SK-N-SH treated with all-trans-retinoic acid at 6 μM for 48 hours (cell line): Measurements from ENCODE around the gene OVCH2.
"Not testable (repeated sequence)": the region's sequence is repeated elsewhere in the genome, so short reads cannot be mapped to it uniquely, and the experiment has no call there.

Experiments
- ATAC-seq: fragments of 200-7000 bp; cut with Tn5 transposase; 3 replicates; pipeline ENCODE4 v1.9.1; 2020; ENCODE audit warnings: mild to moderate bottlenecking, moderate library complexity
- ARNTL ChIP-seq: fragments of 450-650 bp; formaldehyde crosslinking; IDR thresholded peaks from 2 replicates; pipeline ENCODE4 v1.5.0; 2020; ENCODE audit warnings: low read depth, mild to moderate bottlenecking, moderate library complexity, borderline replicate concordance
- CREB5 ChIP-seq: fragments of 250-450 bp; sonication (Bioruptor Pico); IDR thresholded peaks from 2 replicates; pipeline ENCODE4 v1.5.1; 2020; ENCODE audit warnings: low read depth, mild to moderate bottlenecking, moderate library complexity
- CSDC2 ChIP-seq: fragments of 250-450 bp; sonication (Bioruptor Pico); IDR thresholded peaks from 2 replicates; pipeline ENCODE4 v1.5.0; 2020; ENCODE audit warnings: mild to moderate bottlenecking, moderate library complexity
- CSRNP3 ChIP-seq: fragments of 250-450 bp; sonication (Bioruptor Pico); IDR thresholded peaks from 2 replicates; pipeline ENCODE4 v1.5.1; 2021; ENCODE audit warnings: mild to moderate bottlenecking, moderate library complexity
- GLIS3 ChIP-seq: fragments of 250-450 bp; sonication (Bioruptor Pico); IDR thresholded peaks from 2 replicates; pipeline ENCODE4 v1.5.0; 2020; ENCODE audit warnings: mild to moderate bottlenecking, moderate library complexity
- ISL1 ChIP-seq: fragments of 250-450 bp; sonication (Bioruptor Pico); IDR thresholded peaks from 2 replicates; pipeline ENCODE4 v2.1.2; 2022; ENCODE audit warnings: mild to moderate bottlenecking, moderate library complexity
- OSR1 ChIP-seq: fragments of 250-450 bp; sonication (Bioruptor Pico); IDR thresholded peaks from 2 replicates; pipeline ENCODE4 v1.8.0; 2022; ENCODE audit warnings: moderate library complexity, mild to moderate bottlenecking, inconsistent platforms
- POU6F1 ChIP-seq: fragments of 250-450 bp; sonication (Bioruptor Pico); IDR thresholded peaks from 2 replicates; pipeline ENCODE4 v1.8.0; 2021; ENCODE audit warnings: low read depth, mild to moderate bottlenecking, moderate library complexity, borderline replicate concordance
- PPARA ChIP-seq: fragments of 250-450 bp; sonication (Bioruptor Pico); IDR thresholded peaks from 2 replicates; pipeline ENCODE4 v1.5.0; 2020; ENCODE audit warnings: mild to moderate bottlenecking, borderline replicate concordance
- TCF4 ChIP-seq: fragments of 250-450 bp; sonication (Bioruptor Pico); IDR thresholded peaks from 2 replicates; pipeline ENCODE4 v1.8.0; 2021; ENCODE audit warnings: mild to moderate bottlenecking, moderate library complexity, borderline replicate concordance
- ZC3H10 ChIP-seq: fragments of 250-450 bp; sonication (Bioruptor Pico); IDR thresholded peaks from 2 replicates; pipeline ENCODE4 v1.5.1; 2021; ENCODE audit warnings: mild to moderate bottlenecking, moderate library complexity
- ZFP3 ChIP-seq: fragments of 250-450 bp; sonication (Bioruptor Pico); IDR thresholded peaks from 2 replicates; pipeline ENCODE4 v1.5.0; 2020; ENCODE audit warnings: mild to moderate bottlenecking, moderate library complexity
- ZNF565 ChIP-seq: fragments of 450-650 bp; formaldehyde crosslinking; conservative IDR thresholded peaks from 2 replicates; pipeline ENCODE4 v1.5.0; 2020; ENCODE audit warnings: low read depth, mild to moderate bottlenecking, moderate library complexity
- ZNF70 ChIP-seq: fragments of 450-650 bp; formaldehyde crosslinking; IDR thresholded peaks from 2 replicates; pipeline ENCODE4 v1.5.0; 2020; ENCODE audit warnings: mild to moderate bottlenecking, moderate library complexity
- ZNF8 ChIP-seq: fragments of 450-650 bp; formaldehyde crosslinking; IDR thresholded peaks from 2 replicates; pipeline ENCODE4 v1.5.0; 2020; ENCODE audit warnings: mild to moderate bottlenecking, moderate library complexity
- TF ChIP-seq, protein P1 (sequence below): fragments of 250-450 bp; sonication (Bioruptor Pico); IDR thresholded peaks from 2 replicates; pipeline ENCODE4 v1.5.0; 2020; ENCODE audit warnings: mild to moderate bottlenecking, moderate library complexity
- TF ChIP-seq, protein P2 (sequence below): fragments of 250-450 bp; sonication (Bioruptor Pico); IDR thresholded peaks from 2 replicates; pipeline ENCODE4 v1.8.0; 2020; ENCODE audit warnings: mild to moderate bottlenecking, moderate library complexity, borderline replicate concordance

The OVCH2 gene

DNA sequence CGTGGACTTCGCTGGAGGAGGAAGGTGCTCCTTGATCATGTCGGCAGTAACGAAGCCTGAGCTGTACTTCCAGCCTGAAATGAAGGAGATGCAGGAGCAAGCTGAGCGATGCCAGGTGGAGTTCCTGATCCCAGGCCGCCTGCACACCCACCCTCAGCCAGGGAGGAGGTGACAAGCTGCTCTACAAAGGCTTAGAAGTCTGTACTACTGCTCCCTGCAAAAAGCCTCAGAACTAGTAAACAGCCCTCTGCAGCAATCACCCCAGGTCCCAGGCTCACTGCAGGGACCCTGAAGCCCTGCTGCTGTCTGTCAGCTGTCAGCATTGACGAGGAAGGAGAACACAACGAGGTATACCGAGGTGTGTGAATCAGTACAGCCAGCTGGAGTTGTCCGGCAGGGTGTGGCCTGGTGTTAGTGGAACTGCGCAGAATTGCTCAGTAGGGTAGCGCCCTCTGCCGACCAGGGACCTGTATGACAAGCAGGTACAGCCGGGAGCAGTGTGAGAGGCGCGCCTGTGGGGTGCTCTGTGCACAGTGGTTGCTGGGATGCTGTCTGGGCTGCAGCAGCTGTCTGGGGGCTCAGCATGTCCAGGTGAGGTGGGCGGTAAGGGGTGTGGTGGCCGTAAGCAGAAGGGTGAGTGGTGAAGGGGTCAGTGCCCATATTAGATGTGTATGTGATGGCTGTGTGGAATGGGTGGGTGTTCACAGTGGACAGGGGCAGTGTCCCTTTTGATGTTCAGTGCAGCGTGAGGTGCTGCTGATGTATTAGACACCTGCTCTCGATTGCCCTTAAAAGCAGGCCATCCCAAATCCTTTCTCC, 40.6 kb downstream of the OVCH2 start:
- peak; percentile 100 for ATAC-seq
- TF ChIP-seq, protein P1, sequence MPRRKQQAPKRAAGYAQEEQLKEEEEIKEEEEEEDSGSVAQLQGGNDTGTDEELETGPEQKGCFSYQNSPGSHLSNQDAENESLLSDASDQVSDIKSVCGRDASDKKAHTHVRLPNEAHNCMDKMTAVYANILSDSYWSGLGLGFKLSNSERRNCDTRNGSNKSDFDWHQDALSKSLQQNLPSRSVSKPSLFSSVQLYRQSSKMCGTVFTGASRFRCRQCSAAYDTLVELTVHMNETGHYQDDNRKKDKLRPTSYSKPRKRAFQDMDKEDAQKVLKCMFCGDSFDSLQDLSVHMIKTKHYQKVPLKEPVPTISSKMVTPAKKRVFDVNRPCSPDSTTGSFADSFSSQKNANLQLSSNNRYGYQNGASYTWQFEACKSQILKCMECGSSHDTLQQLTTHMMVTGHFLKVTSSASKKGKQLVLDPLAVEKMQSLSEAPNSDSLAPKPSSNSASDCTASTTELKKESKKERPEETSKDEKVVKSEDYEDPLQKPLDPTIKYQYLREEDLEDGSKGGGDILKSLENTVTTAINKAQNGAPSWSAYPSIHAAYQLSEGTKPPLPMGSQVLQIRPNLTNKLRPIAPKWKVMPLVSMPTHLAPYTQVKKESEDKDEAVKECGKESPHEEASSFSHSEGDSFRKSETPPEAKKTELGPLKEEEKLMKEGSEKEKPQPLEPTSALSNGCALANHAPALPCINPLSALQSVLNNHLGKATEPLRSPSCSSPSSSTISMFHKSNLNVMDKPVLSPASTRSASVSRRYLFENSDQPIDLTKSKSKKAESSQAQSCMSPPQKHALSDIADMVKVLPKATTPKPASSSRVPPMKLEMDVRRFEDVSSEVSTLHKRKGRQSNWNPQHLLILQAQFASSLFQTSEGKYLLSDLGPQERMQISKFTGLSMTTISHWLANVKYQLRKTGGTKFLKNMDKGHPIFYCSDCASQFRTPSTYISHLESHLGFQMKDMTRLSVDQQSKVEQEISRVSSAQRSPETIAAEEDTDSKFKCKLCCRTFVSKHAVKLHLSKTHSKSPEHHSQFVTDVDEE = no peak
- TF ChIP-seq ZC3H10 (CRISPR knock-in tag) (no peak), TCF4 (CRISPR knock-in tag) (no peak), ZNF565 (CRISPR knock-in tag) (no peak), GLIS3 (CRISPR knock-in tag) (no peak), ZFP3 (CRISPR knock-in tag) (no peak), PPARA (CRISPR knock-in tag) (no peak)
- TF ChIP-seq, protein P2, sequence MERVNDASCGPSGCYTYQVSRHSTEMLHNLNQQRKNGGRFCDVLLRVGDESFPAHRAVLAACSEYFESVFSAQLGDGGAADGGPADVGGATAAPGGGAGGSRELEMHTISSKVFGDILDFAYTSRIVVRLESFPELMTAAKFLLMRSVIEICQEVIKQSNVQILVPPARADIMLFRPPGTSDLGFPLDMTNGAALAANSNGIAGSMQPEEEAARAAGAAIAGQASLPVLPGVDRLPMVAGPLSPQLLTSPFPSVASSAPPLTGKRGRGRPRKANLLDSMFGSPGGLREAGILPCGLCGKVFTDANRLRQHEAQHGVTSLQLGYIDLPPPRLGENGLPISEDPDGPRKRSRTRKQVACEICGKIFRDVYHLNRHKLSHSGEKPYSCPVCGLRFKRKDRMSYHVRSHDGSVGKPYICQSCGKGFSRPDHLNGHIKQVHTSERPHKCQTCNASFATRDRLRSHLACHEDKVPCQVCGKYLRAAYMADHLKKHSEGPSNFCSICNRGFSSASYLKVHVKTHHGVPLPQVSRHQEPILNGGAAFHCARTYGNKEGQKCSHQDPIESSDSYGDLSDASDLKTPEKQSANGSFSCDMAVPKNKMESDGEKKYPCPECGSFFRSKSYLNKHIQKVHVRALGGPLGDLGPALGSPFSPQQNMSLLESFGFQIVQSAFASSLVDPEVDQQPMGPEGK = no peak

- TF ChIP-seq ISL1 (CRISPR knock-in tag) (no peak), PPARA (CRISPR knock-in tag) (no peak), OSR1 (CRISPR knock-in tag) (no peak), GLIS3 (CRISPR knock-in tag) (no peak), ARNTL (CRISPR knock-in tag) (no peak), CSRNP3 (CRISPR knock-in tag) (no peak), ZNF8 (CRISPR knock-in tag) (no peak)
- TF ChIP-seq, protein P1 = no peak
- TF ChIP-seq, protein P2 = no peak
Observed at GRCh38 chr11:7664867-7665266, 41.4 kb downstream of the OVCH2 start.

GRCh38 chr11:7663531-7663930, 42.7 kb downstream of the OVCH2 start:
- not testable (repeated sequence) for ATAC-seq

More at GRCh38 chr11:7664867-7665266, 41.4 kb downstream of the OVCH2 start:
- no peak for ATAC-seq

DNA sequence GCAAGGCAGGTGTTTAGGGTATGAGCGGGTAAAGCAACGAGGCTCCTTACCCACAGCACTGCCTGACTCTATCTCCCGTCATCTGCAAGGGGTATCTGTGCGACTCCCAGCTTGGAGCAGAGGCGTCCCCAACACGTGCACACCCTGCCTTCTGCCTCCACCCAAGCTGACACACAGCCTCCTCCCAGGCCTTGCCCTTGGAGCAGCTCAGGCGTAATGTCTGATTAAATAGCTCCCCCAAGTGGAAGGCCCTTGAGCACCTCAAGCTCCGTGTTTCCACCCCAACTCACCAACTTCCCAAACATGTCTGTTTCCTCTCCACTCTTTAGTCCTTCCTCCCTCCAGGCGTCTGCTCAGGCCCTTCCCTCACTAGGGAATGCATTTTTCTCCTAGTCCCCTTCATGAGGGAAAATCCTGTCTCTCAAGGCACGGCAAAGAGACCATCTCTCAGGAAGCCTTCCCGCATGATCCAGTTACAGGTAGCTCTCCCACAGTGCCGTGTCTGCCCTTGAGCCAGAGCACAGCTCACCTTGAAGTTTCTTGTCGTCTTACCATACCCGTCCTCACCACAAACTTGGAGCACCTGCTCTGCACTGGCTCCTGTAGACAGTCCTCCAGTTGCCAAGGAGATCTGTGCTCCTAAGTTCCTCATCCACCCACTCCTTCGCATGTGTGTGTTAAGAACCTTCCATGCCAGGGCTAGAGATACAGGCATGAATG, 48.8 kb downstream of the OVCH2 start:
- ATAC-seq = peak; percentile 96
- TF ChIP-seq ARNTL (CRISPR knock-in tag) (no peak), CSDC2 (CRISPR knock-in tag) (no peak), CSRNP3 (CRISPR knock-in tag) (no peak), POU6F1 (CRISPR knock-in tag) (no peak), ZNF8 (CRISPR knock-in tag) (no peak), CREB5 (CRISPR knock-in tag) (no peak), OSR1 (CRISPR knock-in tag) (no peak), ZNF70 (CRISPR knock-in tag) (no peak)
